HL-60 (cell line): ENCODE data around the gene FTSJ1.

Experiments used
- DNase-seq, 2 experiments: peaks; one replicate each; pipeline ENCODE4 v3.0.0-alpha.2; 2010 to 2020; ENCODE audit warnings: low read depth in 1 of 2, low spot score in 1 of 2
- H3K27ac ChIP-seq: fragments of 250-450 bp; sonication (Bioruptor Pico); replicated peaks from 2 replicates; pipeline ENCODE4 v1.5.1; 2020; ENCODE audit warnings: mild to moderate bottlenecking, moderate library complexity
- H3K27me3 ChIP-seq: fragments of 250-450 bp; sonication (Bioruptor Pico); 2 replicates; pipeline ENCODE4 v1.5.1; 2021; ENCODE audit warnings: mild to moderate bottlenecking, moderate library complexity; ENCODE audit not compliant: insufficient read depth, poor library complexity, severe bottlenecking
- H3K4me3 ChIP-seq: replicated peaks from 2 replicates; pipeline ENCODE4 v1.5.1; 2011; ENCODE audit warnings: mild to moderate bottlenecking, control low read depth, low read length; ENCODE audit not compliant: insufficient read depth
- GABPA ChIP-seq: IDR thresholded peaks from 2 replicates; pipeline ENCODE4 v1.6.1; 2012; ENCODE audit warnings: low read depth
- POLR2AphosphoS5 ChIP-seq: IDR thresholded peaks from 2 replicates; pipeline ENCODE4 v1.6.1; 2012; ENCODE audit warnings: low read depth
- SPI1 ChIP-seq: IDR thresholded peaks from 2 replicates; pipeline ENCODE4 v1.6.1; 2012; ENCODE audit warnings: low read depth, mild to moderate bottlenecking, borderline replicate concordance
- TF ChIP-seq, protein P1 (sequence below): IDR thresholded peaks from one replicate; pipeline ENCODE4 v1.5.1; 2011; ENCODE audit warnings: low read length, control low read depth, inconsistent platforms; ENCODE audit not compliant: insufficient read depth
- TF ChIP-seq, protein P2 (sequence below): IDR thresholded peaks from 2 replicates; pipeline ENCODE4 v1.6.1; 2012; ENCODE audit warnings: low read depth; ENCODE audit not compliant: insufficient replicate concordance

FTSJ1 gene

DNA sequence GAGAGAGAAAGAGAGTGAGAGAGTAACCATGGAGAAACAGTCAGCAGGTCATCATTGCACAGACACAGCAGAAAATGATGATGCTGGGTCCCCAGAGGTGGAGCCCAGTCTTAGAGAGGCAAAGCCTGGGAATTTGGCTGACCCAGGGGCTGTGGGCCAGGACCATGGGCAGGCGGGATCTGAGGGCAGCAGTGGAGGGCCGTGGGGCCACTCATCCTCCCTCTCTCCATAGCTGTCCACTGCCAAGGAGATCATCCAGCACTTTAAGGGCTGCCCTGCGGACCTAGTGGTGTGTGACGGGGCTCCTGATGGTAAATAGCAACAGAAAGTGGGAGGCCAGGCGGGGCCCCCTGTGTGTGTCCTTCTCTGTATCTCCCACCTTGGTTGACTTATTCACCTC, 2.8 kb downstream of the FTSJ1 start:
- H3K27me3 ChIP-seq = no peaks in the 10 kb centered on the region
- TF ChIP-seq SPI1 (no peak), GABPA (no peak)
- no peak for DNase-seq
- H3K4me3 ChIP-seq = no peak overlapping the region
- H3K27ac ChIP-seq = no peak overlapping the region

DNA sequence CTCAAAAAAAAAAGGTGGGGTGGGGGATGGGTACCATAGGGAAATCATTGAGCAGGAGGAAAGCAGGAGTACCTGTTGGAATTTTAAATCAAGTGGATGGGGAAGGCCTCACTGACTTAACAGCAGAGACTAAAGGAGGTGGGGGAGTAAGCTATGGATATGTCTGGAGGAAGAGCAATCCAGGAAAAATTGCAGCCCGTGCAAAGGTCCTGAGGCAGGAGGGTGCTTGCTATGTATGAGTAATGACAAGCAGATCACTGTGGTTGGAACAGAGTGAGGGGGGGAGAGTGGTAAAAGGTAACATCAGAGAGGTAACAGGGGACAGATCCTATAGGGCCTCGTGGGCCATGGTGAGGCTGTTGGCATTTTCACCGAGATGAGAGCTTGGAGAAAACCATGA, 4.1 kb downstream of the FTSJ1 start:
- H3K4me3 ChIP-seq = no peak overlapping the region
- H3K27me3 ChIP-seq = no peaks in the 10 kb centered on the region
- no peak overlapping the region for H3K27ac ChIP-seq
- DNase-seq = no peak
- TF ChIP-seq GABPA = no peak
- TF ChIP-seq, protein P1, sequence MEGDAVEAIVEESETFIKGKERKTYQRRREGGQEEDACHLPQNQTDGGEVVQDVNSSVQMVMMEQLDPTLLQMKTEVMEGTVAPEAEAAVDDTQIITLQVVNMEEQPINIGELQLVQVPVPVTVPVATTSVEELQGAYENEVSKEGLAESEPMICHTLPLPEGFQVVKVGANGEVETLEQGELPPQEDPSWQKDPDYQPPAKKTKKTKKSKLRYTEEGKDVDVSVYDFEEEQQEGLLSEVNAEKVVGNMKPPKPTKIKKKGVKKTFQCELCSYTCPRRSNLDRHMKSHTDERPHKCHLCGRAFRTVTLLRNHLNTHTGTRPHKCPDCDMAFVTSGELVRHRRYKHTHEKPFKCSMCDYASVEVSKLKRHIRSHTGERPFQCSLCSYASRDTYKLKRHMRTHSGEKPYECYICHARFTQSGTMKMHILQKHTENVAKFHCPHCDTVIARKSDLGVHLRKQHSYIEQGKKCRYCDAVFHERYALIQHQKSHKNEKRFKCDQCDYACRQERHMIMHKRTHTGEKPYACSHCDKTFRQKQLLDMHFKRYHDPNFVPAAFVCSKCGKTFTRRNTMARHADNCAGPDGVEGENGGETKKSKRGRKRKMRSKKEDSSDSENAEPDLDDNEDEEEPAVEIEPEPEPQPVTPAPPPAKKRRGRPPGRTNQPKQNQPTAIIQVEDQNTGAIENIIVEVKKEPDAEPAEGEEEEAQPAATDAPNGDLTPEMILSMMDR = no peak
- TF ChIP-seq, protein P2, sequence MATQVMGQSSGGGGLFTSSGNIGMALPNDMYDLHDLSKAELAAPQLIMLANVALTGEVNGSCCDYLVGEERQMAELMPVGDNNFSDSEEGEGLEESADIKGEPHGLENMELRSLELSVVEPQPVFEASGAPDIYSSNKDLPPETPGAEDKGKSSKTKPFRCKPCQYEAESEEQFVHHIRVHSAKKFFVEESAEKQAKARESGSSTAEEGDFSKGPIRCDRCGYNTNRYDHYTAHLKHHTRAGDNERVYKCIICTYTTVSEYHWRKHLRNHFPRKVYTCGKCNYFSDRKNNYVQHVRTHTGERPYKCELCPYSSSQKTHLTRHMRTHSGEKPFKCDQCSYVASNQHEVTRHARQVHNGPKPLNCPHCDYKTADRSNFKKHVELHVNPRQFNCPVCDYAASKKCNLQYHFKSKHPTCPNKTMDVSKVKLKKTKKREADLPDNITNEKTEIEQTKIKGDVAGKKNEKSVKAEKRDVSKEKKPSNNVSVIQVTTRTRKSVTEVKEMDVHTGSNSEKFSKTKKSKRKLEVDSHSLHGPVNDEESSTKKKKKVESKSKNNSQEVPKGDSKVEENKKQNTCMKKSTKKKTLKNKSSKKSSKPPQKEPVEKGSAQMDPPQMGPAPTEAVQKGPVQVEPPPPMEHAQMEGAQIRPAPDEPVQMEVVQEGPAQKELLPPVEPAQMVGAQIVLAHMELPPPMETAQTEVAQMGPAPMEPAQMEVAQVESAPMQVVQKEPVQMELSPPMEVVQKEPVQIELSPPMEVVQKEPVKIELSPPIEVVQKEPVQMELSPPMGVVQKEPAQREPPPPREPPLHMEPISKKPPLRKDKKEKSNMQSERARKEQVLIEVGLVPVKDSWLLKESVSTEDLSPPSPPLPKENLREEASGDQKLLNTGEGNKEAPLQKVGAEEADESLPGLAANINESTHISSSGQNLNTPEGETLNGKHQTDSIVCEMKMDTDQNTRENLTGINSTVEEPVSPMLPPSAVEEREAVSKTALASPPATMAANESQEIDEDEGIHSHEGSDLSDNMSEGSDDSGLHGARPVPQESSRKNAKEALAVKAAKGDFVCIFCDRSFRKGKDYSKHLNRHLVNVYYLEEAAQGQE = no peak

DNA sequence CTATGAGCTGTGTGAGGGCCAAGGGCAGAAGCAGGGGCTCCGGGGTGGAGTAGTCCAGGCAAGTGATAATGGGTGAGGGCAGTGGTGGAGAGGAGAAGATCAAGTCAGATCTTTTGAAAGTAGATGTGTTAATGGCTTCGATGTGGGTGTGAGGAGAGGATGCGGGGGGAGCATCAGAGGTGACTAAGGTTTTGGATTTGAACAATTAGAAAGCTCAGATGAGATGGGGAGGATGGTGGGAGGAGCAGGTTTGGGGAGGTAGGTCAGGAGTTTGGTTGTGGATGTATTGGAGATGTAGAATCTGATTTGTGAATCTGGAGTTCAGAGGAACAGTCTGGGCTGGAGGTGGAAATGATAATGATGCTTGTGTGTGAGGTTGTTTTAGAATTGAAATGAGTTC, 4.6 kb downstream of the FTSJ1 start:
- no peak overlapping the region for H3K4me3 ChIP-seq
- DNase-seq = no peak
- no peak overlapping the region for H3K27ac ChIP-seq
- TF ChIP-seq, protein P1 = no peak
- no peak for TF ChIP-seq SPI1
- TF ChIP-seq, protein P2 = no peak
- no peak for TF ChIP-seq POLR2AphosphoS5
- TF ChIP-seq GABPA = no peak
- H3K27me3 ChIP-seq = no peaks in the 10 kb centered on the region

DNA sequence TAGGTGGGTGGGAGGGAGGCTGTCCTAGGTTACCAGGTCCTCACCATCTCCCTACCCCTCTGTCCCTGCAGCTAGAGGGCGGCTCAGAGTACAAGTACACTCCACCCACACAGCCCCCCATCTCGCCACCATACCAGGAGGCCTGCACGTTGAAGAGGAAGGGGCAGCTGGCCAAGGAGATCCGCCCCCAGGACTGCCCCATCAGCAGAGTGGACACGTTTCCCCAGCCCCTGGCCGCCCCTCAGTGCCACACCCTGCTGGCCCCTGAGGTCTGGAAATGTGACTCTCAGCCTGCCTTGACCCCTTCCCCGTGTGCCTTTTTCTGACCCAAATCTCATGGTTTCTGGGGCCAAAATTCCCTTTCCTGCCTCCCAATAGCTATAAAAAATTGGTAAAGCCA, 6.5 kb downstream of the FTSJ1 start:
- H3K4me3 ChIP-seq = no peak overlapping the region
- H3K27ac ChIP-seq = no peak overlapping the region
- DNase-seq = no peak
- H3K27me3 ChIP-seq = no peaks in the 10 kb centered on the region
- TF ChIP-seq, protein P2 = no peak
- TF ChIP-seq POLR2AphosphoS5 = no peak
- TF ChIP-seq, protein P1 = no peak
- no peak for TF ChIP-seq GABPA
- TF ChIP-seq SPI1 = no peak
